Smooth muscle cell of the coronary artery (primary cell): Measurements from ENCODE around the gene RPL21. TPM values are rescaled to one million over a fixed set of nuclear protein-coding genes. Genes with fewer than 3 reads are reported as not detected.

Experiments
- total RNA-seq: library from RNA; depleted of rRNA; stranded (reverse); fragments of >200 nt; gene quantifications from 2 replicates; pipeline ENCODE4 v1.2.3, GENCODE V29; 2014; ENCODE audit warnings: low replicate concordance

Gene RPL21
- total RNA-seq: 556 and 809 TPM in 2 replicates

GRCh38 chr13:27251166-27252091 lies at the start of gene RPL21:
Gene RPL21, plus strand, starts transcription at chr13:27251558. Its CDS starts 2,219 bp downstream, at chr13:27253777.

GRCh38 chr13:27270594-27271520 lies 19.5 kb downstream of the RPL21 start, which contains the start of gene RASL11A:
Gene RASL11A, plus strand, starts transcription at chr13:27270830. Its CDS starts 115 bp downstream, at chr13:27270945.

Other genes starting within 250 kb of the RPL21 start
- gene USP12, start 79.7 kb upstream of the RPL21 start, total RNA-seq: 8.3 and 13.2 TPM in 2 replicates
- gene RASL11A, start 19.3 kb downstream of the RPL21 start, total RNA-seq: 2.5 and 11.7 TPM in 2 replicates
- 43.3 and 122 TPM in 2 replicates for gene GTF3A, start 173.1 kb downstream of the RPL21 start, total RNA-seq
- 21.9 and 31.3 TPM in 2 replicates for gene MTIF3, start 199.0 kb downstream of the RPL21 start, total RNA-seq